Islet of Langerhans (tissue), 1 donor: ENCODE data around the gene CRADD.
"Not testable (repeated sequence)": the region's sequence is repeated elsewhere in the genome, so short reads cannot be mapped to it uniquely, and the experiment has no call there.

ENCODE experiments used
- FAIRE-seq: peaks from one replicate; lab custom pipeline; 2011; peaks lifted over from hg19 to GRCh38; lab: Jason Lieb, UNC

Gene CRADD

DNA sequence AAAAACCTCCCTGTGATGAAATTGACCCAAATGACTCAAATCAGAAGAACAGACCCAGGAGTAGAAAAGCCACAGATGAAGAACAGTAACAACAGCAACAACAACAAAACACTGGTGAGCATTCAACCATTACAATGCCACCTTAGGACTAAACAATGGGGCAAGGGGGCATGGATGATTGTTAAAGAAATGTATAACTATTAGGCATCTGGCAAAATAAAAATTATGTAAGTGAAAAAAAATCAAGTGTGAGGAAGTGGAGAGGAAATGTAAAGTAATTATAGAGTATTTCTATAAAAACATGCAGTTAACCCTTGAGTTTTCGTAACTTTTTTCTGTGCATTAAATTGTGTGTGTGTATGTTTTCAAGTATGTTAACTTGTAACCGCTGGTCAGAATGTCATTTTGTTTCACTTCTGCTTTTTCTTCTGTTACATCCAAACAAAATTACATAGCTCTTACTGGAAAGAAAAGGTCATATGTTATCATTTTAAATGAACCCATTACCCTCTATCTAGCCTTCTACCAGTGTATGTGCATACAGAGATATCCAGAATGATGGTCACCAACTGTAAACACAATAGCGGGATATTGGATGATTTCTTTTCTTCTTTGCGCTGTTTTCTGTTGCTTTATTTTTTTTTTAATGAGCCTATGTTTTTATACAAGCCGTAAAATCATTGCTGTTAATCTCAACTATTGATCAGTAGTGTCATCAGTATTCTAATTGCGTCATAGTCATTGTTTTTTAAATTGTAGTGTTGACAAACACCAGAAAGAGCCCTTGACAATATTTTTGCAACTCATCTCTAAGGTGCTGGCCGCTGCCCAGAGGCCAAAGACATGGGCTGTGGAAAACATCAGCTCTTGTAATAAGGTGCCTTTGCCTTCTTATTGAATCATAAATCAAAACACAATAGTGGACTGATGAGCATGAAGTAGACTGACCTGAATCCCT, 170.6 kb downstream of the CRADD start:
- FAIRE-seq = peak; percentile 33

DNA sequence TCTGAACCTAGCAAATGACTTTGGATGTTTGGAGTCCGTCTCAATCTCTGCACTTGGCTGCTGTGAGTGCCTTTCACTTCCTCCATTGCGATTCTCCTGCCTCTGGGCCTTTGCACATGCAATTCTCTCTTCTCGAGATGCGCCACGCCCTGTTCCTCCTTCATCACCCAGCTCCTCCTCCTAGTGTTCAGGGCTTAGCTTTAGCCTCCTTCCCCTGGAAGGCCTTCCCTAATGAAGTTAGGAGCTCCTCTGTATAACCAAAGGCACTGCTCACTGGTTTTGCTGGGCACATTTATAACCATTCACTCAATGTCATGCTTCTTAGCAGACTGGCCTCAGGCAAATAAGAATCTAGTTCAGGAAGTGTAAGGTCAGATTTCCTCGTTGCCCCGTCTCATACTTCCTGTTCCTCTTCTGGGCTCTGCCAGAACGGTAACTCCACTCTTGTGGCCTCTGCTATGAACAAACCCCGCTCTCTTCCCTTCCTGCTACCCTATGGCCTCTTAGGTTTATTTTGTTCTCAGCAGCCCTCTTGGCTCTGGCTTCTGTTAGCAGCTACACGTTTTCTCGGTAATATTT, 171.4 kb downstream of the CRADD start:
- FAIRE-seq = no peak

DNA sequence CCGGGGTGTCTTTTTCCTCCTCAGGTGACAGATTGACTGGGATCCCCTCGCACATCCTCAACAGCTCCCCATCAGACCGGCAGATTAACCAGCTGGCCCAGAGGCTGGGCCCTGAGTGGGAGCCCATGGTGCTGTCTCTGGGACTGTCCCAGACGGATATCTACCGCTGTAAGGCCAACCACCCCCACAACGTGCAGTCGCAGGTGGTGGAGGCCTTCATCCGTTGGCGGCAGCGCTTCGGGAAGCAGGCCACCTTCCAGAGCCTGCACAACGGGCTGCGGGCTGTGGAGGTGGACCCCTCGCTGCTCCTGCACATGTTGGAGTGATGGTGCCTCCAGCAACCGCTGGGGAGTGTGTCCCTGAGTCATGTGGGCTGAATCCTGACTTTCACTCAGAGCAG, 172.8 kb downstream of the CRADD start:
- no peak for FAIRE-seq

DNA sequence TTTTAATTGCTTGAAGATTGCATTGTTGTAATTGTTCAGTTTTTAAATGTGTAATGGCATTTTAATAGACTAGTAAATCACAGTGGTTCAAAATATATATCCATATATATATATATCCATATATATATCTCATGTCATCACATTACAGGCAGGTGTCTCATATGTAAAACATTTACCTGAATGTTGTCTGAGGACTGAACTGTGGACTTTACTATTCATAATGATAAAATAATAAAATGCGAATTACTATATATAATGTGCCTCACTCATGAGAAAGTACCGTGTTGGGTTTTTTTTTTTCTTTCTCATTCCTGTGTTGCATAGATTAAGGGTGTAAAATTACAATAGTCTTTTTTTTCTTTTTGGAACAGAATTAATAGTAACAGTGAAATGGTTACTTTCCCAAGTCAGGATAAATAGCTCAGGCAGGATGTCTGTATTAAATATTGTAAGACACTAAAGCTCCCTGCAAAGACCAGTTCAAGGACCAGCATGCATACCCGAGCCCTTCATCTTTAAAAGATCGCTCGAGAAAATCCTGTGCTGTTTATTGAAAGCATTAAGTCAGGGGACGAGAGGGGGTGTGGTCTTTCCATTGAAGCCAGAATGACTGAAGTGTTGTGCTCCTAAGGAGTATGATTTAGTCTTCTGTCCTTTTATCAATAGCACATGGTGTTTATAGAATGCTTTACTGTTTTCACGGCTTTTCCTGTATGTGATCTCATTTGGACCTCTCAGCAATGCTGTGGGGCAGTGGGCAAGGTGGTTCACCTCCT, 173.5 kb downstream of the CRADD start:
- no peak for FAIRE-seq

DNA sequence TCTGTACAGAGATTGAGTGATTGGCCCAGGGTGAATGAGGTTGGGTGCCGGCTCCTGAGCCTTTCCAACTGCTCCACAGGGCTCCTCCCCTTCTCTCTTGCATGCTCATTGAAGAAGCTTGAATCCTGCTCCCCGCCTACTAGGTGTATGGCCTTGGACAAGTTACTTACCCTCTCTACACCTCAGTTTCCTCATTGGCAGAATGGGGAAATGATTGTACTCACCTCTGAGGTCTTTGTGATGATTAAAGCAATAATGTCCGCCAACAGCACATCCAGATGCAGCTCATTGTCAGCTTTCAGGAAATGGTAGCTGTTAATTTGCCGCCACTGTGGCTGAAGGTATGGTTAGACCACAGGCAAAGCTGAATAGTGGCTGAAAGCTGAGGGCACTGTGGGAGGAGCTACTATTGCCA, 174.1 kb downstream of the CRADD start:
- no peak for FAIRE-seq

DNA sequence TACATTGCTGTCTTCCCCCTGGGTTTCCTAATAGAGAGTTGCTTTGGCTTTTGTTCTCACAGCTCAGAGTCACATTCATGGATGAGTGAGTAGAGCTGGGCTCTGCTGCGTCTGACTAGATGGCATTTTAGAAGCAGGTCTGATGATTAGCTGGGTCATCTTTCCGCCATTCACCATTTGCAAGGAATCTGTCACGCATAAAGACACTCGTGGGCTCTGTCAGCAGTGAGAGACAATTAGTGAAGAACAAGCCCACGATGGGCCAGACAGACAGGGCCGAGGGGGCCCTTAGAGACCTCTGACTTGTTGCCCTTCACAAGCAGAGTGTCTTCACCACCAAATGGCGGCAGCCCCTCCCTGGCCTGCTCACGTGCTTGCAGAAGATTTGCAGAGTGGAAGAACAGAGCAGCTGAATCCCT, 175.0 kb downstream of the CRADD start:
- peak; percentile 65 for FAIRE-seq

DNA sequence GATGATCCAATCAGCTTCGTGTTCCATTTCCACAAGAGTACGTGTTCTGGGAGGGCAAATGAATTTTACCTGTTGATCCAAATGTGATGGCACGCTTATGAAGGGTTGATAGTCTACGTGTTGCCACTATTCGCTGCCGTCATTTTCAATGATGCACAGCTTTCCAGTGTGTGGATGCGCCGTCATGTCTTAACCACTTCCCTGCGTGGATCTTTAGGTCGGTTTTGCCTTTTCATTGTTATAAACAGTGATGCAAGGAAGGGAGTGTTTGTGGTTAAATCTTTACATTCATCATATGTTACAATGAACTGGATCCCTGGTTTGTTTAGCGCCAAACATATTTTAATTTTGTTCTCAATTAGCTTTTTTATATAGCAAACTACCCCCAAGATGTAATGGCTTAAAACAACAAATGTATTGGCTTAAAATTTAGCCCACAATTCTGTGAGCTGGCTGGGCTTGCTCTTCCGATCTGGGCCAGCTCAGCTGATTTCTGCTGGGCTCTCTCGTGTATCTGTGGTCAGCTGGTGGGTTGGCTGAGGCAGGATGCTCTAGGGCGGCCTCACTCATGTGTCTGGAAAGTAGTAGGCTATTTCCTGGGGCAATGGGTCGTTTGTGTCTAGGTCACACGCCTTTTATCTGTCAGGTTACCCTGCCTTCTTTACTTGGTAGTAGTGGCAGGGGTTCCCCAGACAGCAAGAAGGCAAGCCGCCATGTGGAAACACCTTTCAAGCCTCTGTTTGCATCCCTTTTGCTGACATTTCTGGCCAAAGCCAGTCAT, 176.7 kb downstream of the CRADD start:
- FAIRE-seq = no peak

DNA sequence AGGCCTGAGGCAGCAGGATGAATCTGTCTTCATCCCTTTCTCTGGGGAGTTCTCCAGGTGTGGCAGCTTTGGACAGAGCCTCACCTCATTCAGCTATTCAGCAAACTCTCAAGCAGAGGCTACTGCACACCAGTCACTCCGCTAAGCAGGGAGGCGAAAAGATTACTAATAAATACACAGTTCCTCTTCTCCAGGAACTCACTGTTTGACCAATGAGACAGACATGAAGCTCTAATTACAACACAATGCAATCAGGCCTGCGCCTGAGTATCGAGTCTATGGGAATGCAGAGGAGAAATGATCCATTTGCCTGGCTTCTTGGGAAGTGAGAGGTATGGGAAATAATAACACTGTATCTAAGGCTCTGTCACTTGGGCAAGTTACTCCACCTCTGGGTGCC, 178.1 kb downstream of the CRADD start:
- no peak for FAIRE-seq

DNA sequence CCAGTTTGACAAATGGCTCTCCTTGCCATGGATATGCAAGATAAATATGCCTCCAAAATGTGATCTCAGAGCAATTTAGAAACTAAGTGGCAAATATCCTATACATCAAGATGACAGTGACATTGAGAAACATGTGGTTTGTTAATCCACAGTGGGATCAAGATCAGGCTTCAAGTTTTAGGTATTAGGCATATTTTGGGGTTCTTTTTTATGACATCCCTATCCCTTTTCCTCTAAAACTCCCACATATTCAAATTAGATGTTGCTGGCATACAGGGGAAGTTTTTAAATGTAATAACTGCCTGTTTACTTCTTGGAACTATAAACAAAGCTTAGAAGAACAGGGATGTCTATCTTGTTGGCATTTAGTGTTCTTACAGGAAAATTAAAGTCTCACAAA, 179.4 kb downstream of the CRADD start:
- no peak for FAIRE-seq

DNA sequence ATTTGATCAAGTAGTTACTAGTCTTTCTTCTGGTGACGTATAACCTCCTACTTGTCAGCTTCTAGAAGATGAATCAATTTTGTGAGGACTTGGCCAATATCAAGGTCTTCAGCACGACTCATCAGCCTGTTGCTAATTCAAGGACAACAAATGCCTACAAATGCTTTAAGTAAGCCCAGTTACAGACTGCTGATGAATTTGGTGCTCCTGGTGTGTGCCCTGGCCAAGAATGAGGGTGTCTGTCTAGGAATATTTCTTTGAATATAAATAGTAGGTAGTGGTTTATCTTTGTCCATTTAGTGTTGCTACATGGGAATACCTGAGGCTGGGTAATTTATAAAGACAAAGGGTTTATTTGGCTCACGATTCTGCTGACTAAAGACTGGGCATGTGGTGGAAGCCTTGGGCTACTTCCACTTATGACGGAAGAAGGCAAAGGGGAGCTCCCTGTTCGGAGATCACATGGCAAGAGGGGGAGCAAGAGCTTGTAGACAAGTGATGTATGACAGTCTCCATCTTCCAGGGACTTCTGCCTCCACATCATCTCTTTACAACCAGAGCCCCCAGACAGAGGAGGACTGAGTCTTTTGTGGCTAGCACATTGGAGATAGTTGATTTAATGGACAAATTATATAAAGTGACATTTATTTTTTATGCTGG, 180.2 kb downstream of the CRADD start:
- no peak for FAIRE-seq

DNA sequence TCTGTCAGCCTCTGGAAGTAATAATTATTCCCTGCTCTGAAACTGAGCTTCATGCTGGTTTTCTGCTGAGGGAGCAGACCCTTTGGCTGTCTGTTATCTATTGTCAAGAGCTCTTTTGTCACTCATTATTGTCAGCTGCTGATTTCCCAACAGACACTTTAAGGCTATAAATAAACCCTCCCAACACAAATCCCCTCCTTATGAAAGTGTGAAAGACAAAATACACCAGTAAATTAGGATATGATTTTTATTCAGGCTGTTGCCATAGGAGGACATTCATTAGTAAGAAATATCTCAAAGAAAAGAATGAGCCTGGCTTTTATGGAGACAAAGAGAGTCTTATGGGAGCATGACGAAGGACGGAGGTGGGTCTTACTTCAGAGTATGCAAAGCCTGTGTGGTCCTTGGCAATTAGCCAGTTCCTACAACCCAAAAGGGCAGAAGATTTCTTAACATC, 180.8 kb downstream of the CRADD start:
- no peak for FAIRE-seq

DNA sequence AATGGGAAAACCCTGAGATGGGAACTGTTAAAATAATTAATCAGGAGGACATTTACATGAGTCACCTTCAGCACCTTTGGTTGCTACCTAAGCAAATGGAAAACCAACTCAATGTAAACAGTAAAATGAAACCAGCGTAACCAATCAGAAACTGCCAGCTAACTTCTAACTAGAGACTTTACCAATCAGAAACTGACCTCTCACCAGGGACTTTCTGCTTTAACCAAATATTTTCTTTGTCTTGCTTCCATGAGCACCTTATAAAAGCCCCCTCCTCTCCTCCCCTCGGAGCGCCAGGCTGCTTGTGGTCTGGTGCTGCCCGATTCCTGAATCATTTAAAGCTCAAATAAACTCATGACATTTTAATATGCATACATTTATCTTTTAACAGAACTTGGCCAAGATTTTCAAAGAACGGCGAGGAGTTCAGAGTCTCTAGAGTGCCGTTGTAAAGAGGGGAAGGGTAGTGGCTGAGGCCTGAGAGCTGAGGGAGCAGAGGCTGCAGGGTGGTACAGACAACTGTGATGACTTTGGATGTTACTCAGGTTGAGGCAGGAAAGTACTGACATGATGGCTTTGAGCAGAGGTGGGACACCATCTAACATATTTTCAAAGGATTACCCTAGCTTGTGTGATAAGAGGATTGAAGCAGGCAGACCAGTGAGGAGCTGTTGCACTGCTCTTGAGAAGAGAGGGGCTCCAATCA, 183.6 kb downstream of the CRADD start:
- no peak for FAIRE-seq

DNA sequence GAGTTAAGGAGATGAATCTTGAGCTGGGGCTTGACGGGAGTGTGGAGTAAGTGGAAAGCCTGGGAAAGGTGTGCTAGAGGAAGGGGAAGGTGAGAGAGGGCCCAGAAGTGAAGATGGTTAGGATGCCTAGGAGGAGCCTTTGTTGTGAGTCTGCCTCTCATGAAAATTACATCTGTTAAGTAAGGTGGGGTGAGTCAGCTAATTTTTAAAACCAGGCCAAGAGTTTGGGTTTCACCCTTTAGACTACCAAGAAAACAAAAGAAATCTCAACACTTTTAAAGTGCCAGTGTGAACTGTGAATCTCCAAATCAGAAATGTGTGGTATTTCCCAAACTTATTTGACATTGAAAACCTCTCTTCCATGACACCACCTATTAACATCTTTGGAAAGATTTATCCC, 185.2 kb downstream of the CRADD start:
- FAIRE-seq = no peak

DNA sequence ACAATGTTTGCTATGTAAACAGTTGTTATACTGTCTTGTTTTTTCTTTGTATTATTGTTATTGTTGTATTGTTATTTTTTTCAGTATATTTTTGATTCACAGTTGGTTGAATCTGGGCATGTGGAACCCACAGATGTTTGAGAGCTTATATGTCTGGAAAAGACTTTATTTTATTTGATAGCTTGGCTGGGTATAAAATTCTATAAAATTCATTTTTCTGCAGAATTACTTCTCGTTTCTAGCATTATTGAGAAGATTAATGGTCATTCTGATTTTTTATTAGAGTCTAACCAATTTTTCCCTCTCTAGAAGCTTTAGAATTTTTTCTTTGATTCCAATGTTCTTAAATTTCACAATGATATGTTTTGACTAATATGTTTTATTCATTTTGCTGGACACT, 188.6 kb downstream of the CRADD start:
- peak; percentile 17 for FAIRE-seq

DNA sequence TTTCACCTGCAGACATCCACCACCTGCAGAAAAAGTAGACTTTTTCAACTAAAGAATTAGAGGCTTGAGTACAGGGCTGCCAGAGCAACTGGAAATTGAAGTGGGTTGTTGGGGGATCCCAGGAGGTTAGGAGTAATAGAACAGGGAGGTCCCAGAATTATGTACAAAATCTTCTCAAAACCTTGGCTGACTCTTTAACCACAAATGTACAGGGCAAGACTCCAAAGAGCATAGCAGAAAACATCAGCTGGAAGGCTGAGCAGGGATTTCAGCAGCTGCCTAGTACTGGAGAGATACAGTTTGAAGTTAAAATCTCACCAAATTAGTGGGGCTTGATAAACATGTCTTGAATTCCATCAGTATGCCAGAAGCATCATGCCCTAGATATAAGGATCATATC, 191.6 kb downstream of the CRADD start:
- FAIRE-seq = no peak

DNA sequence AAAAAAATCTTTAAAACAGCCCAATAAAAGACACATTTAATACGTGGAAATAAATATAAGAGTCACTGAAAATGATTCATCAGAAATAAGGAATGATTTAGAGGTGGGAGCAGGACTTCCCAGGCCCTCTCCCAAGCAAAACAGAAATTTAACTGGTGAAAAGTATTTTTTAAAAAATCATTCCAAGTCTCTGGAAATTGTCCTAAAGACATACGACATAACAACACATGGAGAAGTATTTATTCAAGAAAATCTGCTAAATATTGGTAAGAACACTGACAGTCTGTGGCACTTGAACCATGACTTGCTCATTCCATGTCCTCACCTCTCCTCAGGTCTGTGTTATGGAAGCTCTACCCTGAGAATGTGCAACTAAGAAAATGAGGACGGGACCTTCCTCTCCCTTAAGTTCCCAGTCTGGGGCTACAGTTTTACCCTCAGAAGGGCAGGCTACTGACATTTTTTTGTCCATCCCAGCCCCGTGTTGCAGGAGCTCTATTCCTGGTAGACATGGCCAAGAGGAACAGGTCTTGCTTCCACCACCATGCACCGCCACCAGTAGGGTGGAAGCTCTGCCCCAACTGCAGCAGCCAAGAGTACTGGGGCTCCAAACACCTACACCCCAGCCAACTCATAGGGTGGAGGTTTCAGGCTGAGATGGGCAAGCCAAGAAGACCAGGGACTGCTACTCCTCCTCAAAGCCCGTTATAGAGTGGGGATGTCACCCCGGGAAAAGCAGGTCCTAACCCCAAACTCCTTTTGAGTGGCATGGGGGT, 193.0 kb downstream of the CRADD start:
- no peak for FAIRE-seq

DNA sequence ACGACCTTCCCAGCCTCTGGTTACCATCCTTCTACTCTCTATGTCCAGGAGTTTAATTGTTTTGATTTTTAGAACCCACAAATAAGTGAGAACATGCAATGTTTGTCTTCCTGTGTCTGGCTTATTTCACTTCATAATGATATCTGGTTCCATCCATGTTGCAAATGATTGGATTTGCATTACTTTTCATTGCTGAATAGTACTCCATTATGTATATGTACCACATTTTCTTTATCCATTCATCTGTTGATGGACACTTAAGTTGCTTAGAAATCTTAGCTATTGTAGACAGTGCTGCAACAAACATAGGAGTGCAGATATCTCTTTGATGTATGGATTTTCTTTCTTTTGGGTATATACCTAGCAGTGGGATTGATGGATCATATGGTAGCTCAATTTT, 194.4 kb downstream of the CRADD start:
- FAIRE-seq = not testable (repeated sequence)

DNA sequence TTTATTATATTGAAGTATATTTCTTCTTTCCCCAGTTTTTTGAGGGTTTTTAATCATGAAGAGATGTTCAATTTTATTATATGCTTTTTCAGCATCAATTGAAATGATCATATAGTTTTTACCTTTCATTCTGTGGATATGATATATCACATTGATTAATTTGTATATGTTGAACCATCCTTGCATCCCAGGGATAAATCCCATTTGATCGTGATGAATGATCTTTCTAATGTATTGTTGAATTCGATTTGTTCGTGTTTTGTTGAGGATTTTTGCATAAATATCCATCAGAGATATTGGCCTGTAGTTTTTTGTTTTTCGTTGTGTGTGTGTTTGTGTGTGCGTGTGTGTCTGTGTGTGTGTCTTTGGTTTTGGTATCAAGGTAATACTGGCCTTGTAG, 196.4 kb downstream of the CRADD start:
- FAIRE-seq = no peak

DNA sequence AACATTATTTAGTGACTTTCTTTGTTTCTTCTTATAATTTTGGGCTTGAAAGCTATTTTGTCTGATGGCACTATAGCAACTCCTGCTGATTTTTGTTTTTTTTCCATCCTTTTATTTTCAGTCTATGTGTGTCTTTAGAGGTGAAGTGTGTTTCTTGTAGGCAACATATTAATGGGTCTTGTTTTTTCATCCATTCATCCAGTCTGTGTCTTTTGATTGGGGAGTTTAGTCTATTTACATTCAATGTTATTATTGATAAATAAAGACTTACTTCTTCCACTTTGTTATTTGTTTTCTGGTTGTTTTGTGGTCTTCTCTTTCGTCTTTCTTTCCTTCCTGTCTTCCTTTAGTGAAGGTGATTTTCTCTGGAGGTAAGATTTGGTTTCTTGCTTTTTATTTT, 198.0 kb downstream of the CRADD start:
- no peak for FAIRE-seq

DNA sequence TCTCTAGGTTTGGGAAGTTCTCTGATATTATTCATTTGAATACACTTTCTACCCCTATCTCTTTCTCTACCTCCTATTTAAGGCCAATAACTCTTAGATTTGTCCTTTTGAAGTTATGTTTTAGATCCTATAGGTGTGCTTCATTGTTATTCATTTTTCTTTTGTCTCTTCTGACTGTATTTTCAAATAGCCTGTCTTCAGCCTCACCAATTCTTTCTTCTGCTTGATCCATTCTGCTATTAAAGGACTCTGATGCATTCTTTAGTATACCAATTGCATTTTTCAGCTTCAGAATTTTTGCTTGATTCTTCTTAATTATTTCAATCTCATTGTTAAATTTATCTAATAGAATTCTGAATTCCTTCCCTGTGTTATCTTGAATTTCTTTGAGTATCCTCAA, 199.2 kb downstream of the CRADD start:
- FAIRE-seq = no peak
